Esophagus squamous epithelium (tissue), 5 donors: ENCODE measurements around the gene CST8. TPM values are rescaled to one million over a fixed set of nuclear protein-coding genes. Genes with fewer than 3 reads are reported as not detected.

Source experiments
- DNase-seq: peaks from one replicate; lab custom pipeline; 2025; lab: John Stamatoyannopoulos, UW
- H3K27ac ChIP-seq, 4 donors: fragments of 200-600 bp; sonication (generic); one replicate each; pipeline ENCODE4 v1.5.1; 2016 to 2019; ENCODE audit warnings: mild to moderate bottlenecking in 1 of 4
- H3K27me3 ChIP-seq, 4 donors: fragments of 200-600 bp; sonication (generic); 1 replicate in 3 of 4; 2 replicates in 1 of 4; pipeline versions ENCODE4 v1.5.1 to v1.6.0; 2017 to 2021; ENCODE audit warnings: antibody characterized with exemption in 1 of 4
- H3K36me3 ChIP-seq, 3 donors: fragments of 200-600 bp; sonication (generic); one replicate each; pipeline ENCODE4 v1.5.1; 2016 to 2019
- H3K4me1 ChIP-seq, 3 donors: fragments of 200-600 bp; sonication (generic); one replicate each; pipeline ENCODE4 v1.5.1; 2017 to 2019
- H3K4me3 ChIP-seq, 4 donors: fragments of 200-600 bp; sonication (generic); 1 replicate in 3 of 4; 2 replicates in 1 of 4; pipeline ENCODE4 v1.5.1; 2016 to 2019; ENCODE audit warnings: mild to moderate bottlenecking in 2 of 4, moderate library complexity in 1 of 4
- H3K9me3 ChIP-seq, 3 donors: fragments of 200-600 bp; sonication (generic); one replicate each; pipeline ENCODE4 v1.5.1; 2016 to 2019
- CTCF ChIP-seq, 6 experiments: fragments of 450-650 bp in 4 of 6; fragments of 200-600 bp in 2 of 6; sonication (generic) in 2 of 6; IDR thresholded peaks; one replicate each; pipeline ENCODE4 v1.5.1; 2016 to 2019; ENCODE audit warnings: antibody characterized with exemption in 6 of 6, mild to moderate bottlenecking in 4 of 6, moderate library complexity in 4 of 6
- POLR2A ChIP-seq, 4 donors: fragments of 450-650 bp; IDR thresholded peaks; one replicate each; pipeline ENCODE4 v1.6.1; 2017; ENCODE audit warnings: antibody characterized with exemption in 4 of 4, mild to moderate bottlenecking in 4 of 4, moderate library complexity in 3 of 4
- WGBS, 2 donors: methylation state at CpG; one replicate each; pipeline ENCODE4 v1.1.5; 2018; 5-methylcytosine and 5-hydroxymethylcytosine counted together
- intact Hi-C: fragments of 100-400 bp; cut with DNase I; formaldehyde crosslinking; loops from one replicate; pipeline ENCODE4 v1.15.0; 2022
- total RNA-seq, 4 donors: library from RNA; depleted of rRNA; stranded (reverse); fragments of >200 nt; gene quantifications; one replicate each; pipeline ENCODE4 v1.1.0, GENCODE V29; 2016
- donor health status: DM: yes; HTN: yes; CAD: no.

Gene CST8
- total RNA-seq, 4 donors from 2014 or later = not detected

- no peak for TF ChIP-seq POLR2A (IDR thresholded peaks at IDR 0.05)
- peak in 1 of 6 experiments; percentile 5 for TF ChIP-seq CTCF (IDR thresholded peaks at IDR 0.05)
- no peak overlapping the region for H3K4me3 ChIP-seq
- DNase-seq = no peak
- H3K4me1 ChIP-seq = no peaks in the 10 kb centered on the region
- peaks cover 0 to 18% (median 9%) of the 10 kb centered on the region in 3 donors for H3K9me3 ChIP-seq
- H3K27me3 ChIP-seq = no peaks in the 10 kb centered on the region
- no peak overlapping the region for H3K27ac ChIP-seq
- no peaks in the 10 kb centered on the region for H3K36me3 ChIP-seq
- intact Hi-C loops = no loop called here
- WGBS, 2 donors = 95 to 100% methylated on average over 1 of the region's 1 CpG
These were observed 35.9 kb downstream of the CST8 start for GRCh38 chr20:23526850-23527249.

GRCh38 chr20:23528867-23529431 lies 38.0 kb downstream of the CST8 start:
- H3K36me3 ChIP-seq = no peaks in the 10 kb centered on the region
- peaks cover 0 to 18% (median 9%) of the 10 kb centered on the region in 3 donors for H3K9me3 ChIP-seq
- DNase-seq = no peak
- intact Hi-C loops = no loop called here
- H3K4me3 ChIP-seq = no peak overlapping the region
- H3K27ac ChIP-seq = no peak overlapping the region
- no peaks in the 10 kb centered on the region for H3K4me1 ChIP-seq
- WGBS, 2 donors = 13 to 69% methylated on average over 1 of the region's 1 CpG
- no peaks in the 10 kb centered on the region for H3K27me3 ChIP-seq
- TF ChIP-seq CTCF (IDR thresholded peaks at IDR 0.05) = no peak
- TF ChIP-seq POLR2A (IDR thresholded peaks at IDR 0.05) = no peak

GRCh38 chr20:23530937-23531567 lies 40.1 kb downstream of the CST8 start:
- peaks cover 0 to 18% (median 9%) of the 10 kb centered on the region in 3 donors for H3K9me3 ChIP-seq
- H3K36me3 ChIP-seq = no peaks in the 10 kb centered on the region
- 33 to 58% methylated on average over 1 of the region's 1 CpG for WGBS, 2 donors
- no peaks in the 10 kb centered on the region for H3K4me1 ChIP-seq
- H3K27ac ChIP-seq = no peak overlapping the region
- TF ChIP-seq CTCF (IDR thresholded peaks at IDR 0.05) (no peak), POLR2A (IDR thresholded peaks at IDR 0.05) (no peak)
- no peak for DNase-seq
- intact Hi-C loops = no loop called here
- H3K27me3 ChIP-seq = no peaks in the 10 kb centered on the region
- H3K4me3 ChIP-seq = no peak overlapping the region

- no peak for DNase-seq
- no peak overlapping the region for H3K4me3 ChIP-seq
- no peaks in the 10 kb centered on the region for H3K27me3 ChIP-seq
- H3K36me3 ChIP-seq = no peaks in the 10 kb centered on the region
- no peak for TF ChIP-seq POLR2A (IDR thresholded peaks at IDR 0.05)
- no peak for TF ChIP-seq CTCF (IDR thresholded peaks at IDR 0.05)
- H3K27ac ChIP-seq = no peak overlapping the region
- intact Hi-C loops = no loop called here
- H3K9me3 ChIP-seq = peaks cover 0 to 16% (median 9%) of the 10 kb centered on the region in 3 donors
- H3K4me1 ChIP-seq = no peaks in the 10 kb centered on the region
- WGBS, 2 donors = 54 to 64% methylated on average over 1 of the region's 1 CpG
These were observed 41.6 kb downstream of the CST8 start for GRCh38 chr20:23532533-23532932.

GRCh38 chr20:23533161-23533560 lies 42.2 kb downstream of the CST8 start:
- Histone ChIP-seq H3K36me3 (no peaks in the 10 kb centered on the region), H3K4me1 (no peaks in the 10 kb centered on the region), H3K27ac (no peak overlapping the region), H3K4me3 (no peak overlapping the region), H3K27me3 (no peaks in the 10 kb centered on the region), H3K9me3 (peaks cover 0 to 10% (median 8%) of the 10 kb centered on the region in 3 donors)
- no peak for DNase-seq
- intact Hi-C loops = no loop called here
- TF ChIP-seq POLR2A (IDR thresholded peaks at IDR 0.05) (no peak), CTCF (IDR thresholded peaks at IDR 0.05) (no peak)
